RKO (cell line): Measurements from ENCODE around the gene KAT6B.
A peak's percentile ranks its signal among the peaks of the same experiment; 100 is the strongest.

Experiments used
- DNase-seq: peaks from one replicate; pipeline ENCODE4 v3.0.0-alpha.2; 2016; ENCODE audit warnings: low spot score

KAT6B gene

GRCh38 chr10:74921744-74922143, 95.3 kb downstream of the KAT6B start:
- DNase-seq = no peak

DNA sequence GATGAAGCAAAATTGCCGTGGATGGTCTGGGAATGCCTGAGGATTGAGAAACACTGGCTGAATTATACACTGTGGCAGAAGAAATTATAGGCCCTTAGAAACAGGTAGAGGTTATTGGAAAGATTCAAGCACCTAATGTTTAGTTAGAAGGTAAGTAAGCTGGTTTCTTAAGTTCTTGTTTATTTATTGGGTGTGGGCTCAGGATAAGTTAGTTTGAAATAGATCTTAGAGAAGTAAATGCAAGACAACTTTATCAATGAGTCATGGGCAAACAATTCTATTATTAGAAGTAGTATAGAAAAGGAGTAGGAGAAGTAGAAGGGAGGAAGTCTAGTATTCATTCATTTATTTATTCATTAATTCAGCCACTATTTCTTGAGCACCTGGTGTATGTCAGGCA, 96.5 kb downstream of the KAT6B start:
- DNase-seq = no peak

DNA sequence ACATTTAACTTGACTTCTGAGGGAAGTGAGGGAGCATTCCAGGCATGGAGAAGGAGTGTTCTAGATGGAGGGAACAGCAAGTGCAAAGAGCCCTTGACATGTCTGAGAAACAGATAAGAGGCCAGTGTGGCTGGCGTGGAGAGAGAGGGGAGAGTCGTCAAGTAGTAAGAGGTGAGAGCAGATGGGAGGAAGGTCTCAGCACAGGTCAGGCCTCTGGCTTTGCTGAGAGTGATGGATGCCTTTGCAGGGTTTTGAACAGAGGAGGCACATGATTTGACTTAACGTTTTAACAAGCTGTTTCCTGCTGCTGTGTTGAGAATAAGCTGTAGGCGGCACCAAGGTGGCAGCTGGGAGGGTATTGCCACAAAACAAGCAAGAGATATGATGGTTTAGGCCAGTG, 97.2 kb downstream of the KAT6B start:
- no peak for DNase-seq

GRCh38 chr10:74924251-74924963, 98.0 kb downstream of the KAT6B start:
- DNase-seq = peak; percentile 72

DNA sequence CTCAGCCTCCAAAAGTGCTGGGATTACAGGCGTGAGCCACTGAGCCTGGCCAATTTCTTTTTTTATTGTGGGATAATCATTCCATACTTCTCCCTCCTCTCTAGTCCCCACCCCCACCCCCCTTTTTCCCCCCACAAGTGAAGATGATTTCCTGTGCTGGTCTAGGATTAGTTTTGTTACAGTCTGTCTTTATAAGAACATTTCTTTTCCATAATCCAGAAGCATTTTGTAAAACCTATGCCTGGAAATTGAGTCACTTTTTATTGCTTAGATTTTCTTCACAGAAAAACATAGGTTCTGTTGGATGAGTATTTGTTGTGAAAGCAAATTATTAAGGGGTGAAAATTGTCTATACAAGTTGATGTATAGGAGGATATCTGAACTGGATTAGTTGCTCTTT, 98.9 kb downstream of the KAT6B start:
- DNase-seq = no peak

DNA sequence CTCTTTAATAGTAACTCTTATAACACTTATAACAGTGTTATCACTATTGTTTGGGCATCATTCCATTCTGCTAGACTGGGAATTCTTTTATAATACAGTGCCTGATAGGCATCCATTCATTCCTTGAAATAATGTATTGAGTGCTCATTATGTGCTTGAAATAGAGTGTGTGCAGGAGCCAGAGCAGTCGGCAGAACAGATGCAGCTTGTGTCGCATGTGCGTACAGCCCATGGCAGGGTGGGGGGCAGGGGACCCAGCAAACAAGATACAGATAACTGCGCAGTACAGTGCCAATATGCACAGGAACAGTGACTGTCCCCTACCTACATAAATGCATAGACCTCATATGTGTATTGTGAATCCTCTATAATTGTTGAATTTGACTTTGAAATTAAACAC, 99.3 kb downstream of the KAT6B start:
- no peak for DNase-seq

GRCh38 chr10:74926791-74927585, 100.6 kb downstream of the KAT6B start:
- no peak for DNase-seq

GRCh38 chr10:74927701-74928100, 101.3 kb downstream of the KAT6B start:
- DNase-seq = no peak

DNA sequence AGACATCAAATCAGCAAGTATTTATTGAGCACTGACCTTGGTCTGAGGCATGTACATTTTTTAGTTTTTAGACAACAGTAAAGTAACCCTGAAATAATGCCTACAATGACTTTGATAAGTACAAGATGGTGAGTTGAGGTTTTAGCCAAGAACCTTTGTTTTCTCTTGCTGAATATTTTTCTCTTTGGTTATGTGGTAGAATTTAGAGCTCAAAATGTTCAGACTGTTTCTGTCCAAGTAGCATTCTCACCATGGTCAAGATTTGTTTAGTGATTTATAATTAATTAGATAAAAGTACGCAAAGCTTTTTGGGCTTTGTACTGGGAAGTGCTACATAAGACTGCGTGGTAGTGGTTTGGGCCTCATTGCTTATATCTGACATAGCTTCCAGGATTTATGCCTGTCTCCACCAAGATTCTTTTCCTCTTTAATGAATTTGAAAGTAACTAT, 102.4 kb downstream of the KAT6B start:
- no peak for DNase-seq

- no peak for DNase-seq
These were observed 102.8 kb downstream of the KAT6B start for GRCh38 chr10:74929197-74929596.

DNA sequence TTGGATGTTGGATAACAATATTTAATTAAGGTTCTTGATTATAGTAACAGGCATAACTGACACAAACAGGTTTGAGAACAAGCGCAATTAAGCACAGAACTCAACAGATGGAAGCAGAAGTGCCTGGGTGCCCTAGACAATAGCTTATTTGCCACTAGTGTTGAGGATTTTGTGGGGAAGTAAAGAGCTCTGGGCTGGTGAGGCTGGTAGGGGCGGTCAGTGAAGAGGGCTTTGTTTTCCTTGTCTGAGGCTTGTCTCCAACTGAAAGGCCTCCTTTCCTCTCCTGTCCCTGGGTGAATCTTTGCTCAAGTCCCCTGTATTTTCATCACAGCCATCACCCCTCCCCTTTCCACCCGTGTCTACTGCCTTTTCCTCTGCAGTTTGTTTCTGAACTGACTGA, 104.6 kb downstream of the KAT6B start:
- no peak for DNase-seq

DNA sequence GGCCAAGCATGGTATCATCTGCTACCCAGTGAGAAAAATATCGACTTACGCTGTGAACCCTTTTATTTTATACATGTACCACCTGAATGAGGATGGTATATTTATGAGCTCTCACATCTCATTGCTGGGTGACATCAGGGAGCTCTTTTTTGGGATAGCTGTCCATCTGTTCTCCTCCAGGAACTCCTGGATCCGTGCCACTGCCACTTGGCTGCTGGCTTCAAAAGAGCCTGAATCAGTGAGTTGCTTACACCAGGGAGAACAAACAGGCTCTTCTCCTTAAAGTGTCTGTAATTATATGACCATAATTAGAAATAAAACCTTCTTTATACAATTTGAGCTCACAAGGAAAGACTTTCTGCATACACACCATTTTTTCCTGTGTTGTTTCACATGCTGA, 106.2 kb downstream of the KAT6B start:
- DNase-seq = no peak

DNA sequence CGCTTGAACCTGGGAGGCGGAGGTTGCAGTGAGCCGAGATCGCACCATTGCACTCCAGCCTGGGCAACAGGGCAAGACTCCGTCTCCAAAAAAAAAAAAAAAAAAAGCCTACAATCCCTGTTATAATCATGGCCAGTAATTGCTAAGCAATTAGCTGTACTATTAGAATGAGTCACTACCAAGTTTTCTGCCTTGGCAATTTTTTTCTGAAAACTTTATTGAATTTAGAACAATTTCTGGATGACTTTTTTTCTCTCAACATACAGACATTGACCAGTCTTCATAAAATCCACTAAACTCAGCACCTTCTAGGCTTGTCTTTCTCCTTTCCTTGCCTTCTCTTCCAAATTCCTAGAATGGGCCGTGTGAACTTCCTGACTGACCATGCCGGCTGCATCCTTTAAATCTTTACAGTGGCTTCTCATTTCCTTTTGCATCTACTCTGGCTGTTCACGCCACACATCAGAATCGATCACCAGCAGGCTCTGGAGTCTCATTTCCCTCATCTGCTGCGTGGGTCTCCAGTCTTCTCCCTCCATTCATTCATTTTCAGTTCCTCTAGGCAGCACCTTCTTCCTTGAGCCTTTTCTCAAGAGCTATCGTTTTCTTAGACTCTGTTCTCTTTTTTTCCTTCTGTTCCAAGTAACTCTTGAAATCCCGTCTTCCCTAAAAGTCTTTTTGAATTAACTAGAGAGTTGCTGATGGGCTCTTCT, 107.9 kb downstream of the KAT6B start:
- no peak for DNase-seq

- no peak for DNase-seq
These were observed 110.3 kb downstream of the KAT6B start for GRCh38 chr10:74936577-74937265.

DNA sequence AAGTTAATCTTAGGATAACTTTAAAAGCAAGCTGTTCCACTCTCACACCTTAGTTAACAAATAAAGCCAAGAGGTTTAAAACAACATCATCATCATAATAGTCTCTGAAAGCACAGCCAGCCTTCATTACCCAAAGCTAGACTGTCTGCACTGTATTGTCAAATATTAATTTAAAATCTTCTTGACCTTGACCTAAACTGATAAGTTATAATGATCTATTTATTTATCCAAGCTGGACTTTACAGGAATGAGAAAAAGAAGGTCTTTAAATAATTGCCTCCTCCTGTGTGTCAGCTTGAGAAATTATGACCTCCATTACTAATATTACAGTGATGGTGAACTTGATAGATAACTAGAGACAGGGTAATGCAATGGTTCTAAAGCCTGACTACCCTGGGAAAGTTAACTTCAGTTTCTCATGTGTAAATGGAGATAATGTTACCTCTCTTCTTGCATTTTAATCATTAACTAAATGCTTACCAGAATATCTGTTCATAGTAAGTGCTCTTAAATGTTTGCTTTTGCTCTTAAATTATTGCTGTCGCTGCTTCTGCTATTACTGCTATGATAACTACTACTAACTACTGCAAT, 111.0 kb downstream of the KAT6B start:
- DNase-seq = no peak

DNA sequence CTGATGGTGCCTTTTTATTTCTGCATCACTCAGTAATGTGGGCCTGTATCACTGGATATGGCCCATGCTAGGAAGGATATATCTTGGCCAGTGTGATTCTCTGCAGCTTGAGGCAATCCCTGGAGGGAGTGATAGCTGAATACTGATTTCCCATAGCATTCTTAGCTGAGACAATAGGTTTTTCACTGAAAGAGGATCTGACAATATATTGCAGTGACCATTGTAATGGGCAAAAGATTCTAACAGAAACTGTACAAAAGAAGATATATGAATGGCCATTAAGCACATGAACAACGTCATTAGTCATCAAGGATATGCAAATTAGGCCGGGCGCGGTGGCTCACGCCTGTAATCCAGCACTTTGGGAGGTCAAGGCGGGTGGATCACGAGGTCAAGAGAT, 117.8 kb downstream of the KAT6B start:
- no peak for DNase-seq

DNA sequence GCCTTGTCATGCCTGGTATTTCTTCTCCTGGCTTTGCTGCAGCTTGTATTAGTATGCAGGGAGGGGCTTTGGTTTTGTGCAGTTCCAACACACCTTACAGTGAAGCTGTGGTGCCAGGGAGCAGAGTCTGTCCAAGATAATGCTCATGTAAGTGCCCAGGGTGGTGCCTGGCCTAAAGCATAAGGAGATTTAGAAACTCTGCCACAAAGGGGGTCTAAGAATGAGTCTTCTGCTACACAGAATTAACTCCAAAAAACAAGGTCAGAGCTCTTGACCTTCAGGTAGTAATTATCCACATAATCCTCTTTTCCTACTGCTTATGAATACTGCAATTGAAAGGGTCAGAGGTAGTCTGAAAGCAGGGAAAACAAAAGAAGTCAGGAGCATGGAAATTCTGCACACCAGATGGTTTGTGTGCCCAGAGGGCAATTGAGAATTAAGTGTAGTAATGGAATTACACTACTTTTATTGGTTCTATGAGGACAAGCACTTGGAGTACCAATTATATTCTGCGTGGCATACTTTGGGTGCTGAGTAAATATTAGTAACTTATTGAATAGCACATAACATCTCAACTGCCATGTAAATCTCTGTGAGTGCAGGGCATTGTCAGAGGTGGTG, 121.5 kb downstream of the KAT6B start:
- no peak for DNase-seq

DNA sequence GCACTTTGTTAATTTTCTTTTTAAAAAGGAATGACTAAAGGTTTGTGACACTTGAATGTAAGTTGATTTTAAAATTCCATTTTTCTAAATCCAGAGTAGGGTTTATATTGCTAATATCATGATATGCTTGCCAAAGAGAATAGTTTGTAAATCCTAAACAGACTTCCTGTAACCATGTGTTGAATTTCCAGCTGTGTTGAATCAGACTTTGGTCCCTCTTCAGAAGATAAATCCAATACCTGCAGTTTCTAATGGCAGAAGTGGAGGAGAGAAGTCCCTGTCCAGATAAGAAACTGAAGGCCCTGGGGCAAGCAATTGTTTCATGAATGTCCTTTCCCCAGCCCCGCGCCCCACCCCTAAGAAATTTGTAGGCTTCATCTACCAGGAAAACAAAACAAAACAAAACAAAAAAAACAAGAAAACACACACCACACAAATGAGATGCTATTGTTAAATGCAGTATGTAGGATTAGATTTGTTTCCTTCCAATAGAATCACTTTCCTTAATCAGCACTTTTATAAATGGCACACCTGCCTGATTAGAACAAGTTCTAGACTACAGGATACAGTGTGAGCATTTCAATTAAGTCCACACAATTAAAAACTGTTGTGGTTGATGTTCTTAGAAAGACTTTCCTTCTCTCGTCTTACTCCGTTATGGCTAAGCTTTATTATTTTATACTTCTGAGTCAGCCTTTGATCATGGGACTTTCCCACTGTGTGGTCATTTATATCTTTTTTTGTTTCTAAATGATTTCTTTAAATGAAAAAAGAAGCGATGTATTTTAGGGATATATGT, 122.8 kb downstream of the KAT6B start:
- no peak for DNase-seq

GRCh38 chr10:74949843-74950765, 123.7 kb downstream of the KAT6B start:
- no peak for DNase-seq

DNA sequence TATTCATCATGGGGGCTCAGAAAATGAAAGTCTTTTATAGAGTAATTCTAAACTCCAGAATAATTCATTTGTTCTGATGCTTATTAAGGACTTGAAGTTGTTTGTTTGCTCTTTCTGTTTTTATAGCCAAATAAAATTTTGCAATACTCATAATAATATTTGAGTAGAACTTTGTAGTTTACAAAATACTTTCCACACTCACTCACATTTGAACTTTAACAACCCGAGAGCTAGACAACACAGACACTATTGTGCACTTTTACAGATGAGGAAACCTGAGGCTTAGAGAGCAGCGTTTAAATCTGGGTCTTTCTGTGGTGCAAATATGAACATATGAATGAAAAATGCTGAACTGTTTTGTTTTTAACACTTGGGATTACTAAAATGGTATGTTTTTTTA, 126.8 kb downstream of the KAT6B start:
- DNase-seq = no peak
